ENCODE measurements around the gene TRIP12.
A peak's percentile ranks its signal among the peaks of the same experiment; 100 is the strongest.
"Not testable (repeated sequence)": the region's sequence is repeated elsewhere in the genome, so short reads cannot be mapped to it uniquely, and the experiment has no call there.

TRIP12 gene

DNA sequence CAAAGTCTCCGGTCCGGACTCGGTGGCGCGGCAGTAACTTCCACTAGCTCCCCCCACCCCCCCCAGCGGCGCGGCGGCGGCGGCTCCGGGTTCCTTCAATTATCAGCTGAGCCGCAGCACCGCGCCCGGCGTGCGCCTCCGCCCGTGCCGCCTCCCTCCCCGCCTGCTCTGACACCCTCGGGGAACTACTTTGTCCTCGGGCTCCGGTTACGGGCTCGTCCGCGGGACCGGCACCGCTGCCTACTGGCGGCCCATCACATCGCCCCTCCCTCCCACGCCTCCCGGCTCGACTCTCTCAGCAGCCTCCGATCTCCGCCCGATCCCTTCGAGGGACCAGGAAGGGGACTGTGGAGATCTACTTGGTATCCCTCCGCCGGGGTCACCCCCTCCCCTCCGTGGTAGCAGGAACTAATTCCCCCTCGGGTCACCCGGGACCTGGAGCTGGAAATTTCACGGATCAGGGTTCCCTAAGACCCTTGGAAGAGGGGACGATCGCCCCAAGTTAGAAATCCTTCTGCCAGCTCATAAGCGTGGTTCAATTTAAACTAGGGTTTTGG, at the start of gene TRIP12:
Gene TRIP12, minus strand, starts transcription at position 118 of the 557 bp plus-strand sequence. CDS start 41,930 bp downstream, outside the sequence.
- peak; percentile 75 to 87 (median 83) for DNase-seq (ENCODE audit: low read depth in 3 of 3)

GRCh38 chr2:229971298-229971790, 49.5 kb upstream of the TRIP12 start:
- no peak for DNase-seq (ENCODE audit: low read depth in 3 of 3)

GRCh38 chr2:229970406-229970805, 48.6 kb upstream of the TRIP12 start:
- DNase-seq (ENCODE audit: low read depth in 3 of 3), result no peak

GRCh38 chr2:229969921-229970320, 48.1 kb upstream of the TRIP12 start:
- no peak for DNase-seq (ENCODE audit: low read depth in 3 of 3)

- not testable (repeated sequence) for DNase-seq (ENCODE audit: low read depth in 3 of 3)
These were observed 41.8 kb upstream of the TRIP12 start for GRCh38 chr2:229963596-229963995.

- DNase-seq (ENCODE audit: low read depth in 3 of 3), result no peak
These were observed 34.7 kb upstream of the TRIP12 start for GRCh38 chr2:229956491-229956890.

DNA sequence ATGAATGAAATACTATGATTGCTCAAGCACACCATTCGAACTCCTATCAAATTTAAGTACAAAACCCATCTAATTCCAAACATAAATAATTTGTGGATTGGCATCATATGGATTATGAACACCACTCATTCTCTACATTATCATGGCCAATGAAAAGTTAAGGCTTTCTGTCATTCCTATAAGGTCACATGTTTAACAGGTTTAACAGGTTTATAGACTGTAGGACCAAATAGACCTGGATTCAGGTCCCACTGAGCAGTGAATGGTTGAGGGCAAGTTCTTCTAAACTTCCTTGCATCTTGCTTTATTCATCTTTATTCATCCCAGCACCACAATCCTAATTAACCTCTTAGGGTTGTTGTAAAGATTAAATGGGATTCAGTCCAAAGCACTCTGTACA, 33.9 kb upstream of the TRIP12 start:
- DNase-seq (ENCODE audit: low read depth in 3 of 3), result no peak

DNA sequence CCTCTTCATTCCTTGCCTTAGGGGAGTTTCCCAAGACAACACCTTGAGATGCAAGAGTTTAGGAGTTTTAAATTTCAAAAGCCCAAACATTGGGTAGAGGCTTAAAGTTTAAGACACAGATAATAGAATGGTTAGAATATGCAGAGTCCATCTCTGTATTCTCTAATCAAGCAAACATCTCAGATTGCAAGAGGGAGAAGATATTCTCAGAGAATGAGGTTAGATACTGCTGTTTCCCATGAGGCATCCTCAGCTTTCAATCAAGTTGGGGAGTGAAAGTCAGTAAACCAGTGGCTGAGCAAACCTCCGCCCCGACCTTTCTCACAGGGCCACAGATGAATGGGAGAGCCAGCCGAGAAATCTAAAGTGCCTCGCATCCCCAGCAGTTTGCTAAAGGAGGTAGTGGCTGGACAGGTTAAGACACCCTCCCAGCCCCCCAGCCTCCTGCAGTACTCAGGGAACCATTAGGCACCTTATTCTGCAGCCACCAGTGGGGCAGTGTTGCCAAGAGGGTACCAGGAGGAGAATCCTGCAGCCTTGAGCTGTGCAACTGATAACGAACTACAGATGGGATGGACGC, 30.5 kb upstream of the TRIP12 start:
- no peak for DNase-seq (ENCODE audit: low read depth in 3 of 3)

- no peak for DNase-seq (ENCODE audit: low read depth in 3 of 3)
These were observed 25.7 kb upstream of the TRIP12 start for GRCh38 chr2:229947544-229947943.

GRCh38 chr2:229945975-229946374, 24.2 kb upstream of the TRIP12 start:
- DNase-seq (ENCODE audit: low read depth in 3 of 3), result no peak

DNA sequence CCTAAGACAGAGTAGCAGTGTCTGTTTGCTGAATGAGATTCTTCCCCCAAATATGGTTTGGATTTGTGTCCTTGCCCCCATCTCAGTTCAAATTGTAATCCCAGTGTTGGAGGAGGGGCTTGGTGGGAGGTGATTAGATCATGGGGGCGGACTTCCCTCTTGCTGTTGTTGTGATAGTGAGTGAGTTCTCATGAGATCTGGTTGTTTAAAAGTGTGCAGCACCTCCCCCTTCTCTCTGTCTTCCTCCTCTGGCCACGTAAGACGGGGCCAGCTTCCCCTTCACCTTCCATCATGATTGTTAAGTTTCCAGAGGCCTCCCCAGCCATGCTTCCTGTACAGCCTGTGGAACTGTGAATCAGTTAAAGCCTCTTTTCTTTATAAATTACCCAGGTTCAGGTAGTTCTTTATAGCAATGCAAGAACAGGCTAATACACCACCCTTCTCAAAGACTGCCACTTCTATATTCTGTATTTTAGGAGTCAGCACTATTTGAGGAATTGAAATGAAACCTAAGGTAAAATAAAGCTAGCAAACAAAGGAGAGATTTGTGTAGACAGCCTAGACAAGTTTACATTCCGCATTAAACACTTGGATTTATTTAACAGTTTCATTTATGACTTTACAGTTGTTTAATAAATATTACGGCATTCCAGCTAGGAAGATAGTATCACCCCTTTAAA, 22.1 kb upstream of the TRIP12 start:
- DNase-seq (ENCODE audit: low read depth in 3 of 3), result no peak

DNA sequence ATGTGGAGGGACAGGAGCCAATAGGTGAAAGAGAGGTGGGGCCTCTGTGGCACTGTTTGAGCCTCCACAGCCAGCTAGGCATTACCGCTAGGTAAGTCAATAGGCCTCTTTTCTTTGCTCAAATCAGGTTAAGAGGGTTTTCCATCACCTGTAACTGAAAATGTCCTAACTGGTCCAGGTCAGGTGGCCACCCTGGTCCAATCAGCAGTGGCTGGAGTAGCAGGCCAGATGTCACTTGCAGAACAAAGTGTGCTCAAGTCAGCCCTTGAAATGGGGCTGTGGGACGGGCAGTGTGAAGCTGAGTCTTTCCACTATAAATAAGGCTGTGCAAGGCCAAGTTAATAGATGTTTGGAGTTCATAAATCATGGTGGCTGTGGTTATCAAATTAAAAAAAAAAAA, 21.4 kb upstream of the TRIP12 start:
- no peak for DNase-seq (ENCODE audit: low read depth in 3 of 3)

GRCh38 chr2:229942671-229943070, 20.9 kb upstream of the TRIP12 start:
- DNase-seq (ENCODE audit: low read depth in 3 of 3), result no peak

- DNase-seq (ENCODE audit: low read depth in 3 of 3), result no peak
These were observed 15.7 kb upstream of the TRIP12 start for GRCh38 chr2:229937537-229937936.

GRCh38 chr2:229931241-229931640, 9.4 kb upstream of the TRIP12 start:
- no peak for DNase-seq (ENCODE audit: low read depth in 3 of 3)

GRCh38 chr2:229930656-229931055, 8.8 kb upstream of the TRIP12 start:
- no peak for DNase-seq (ENCODE audit: low read depth in 3 of 3)

- DNase-seq (ENCODE audit: low read depth in 3 of 3), result no peak
These were observed 6.1 kb upstream of the TRIP12 start for GRCh38 chr2:229927817-229928321.

- DNase-seq (ENCODE audit: low read depth in 3 of 3), result no peak
These were observed 3.4 kb upstream of the TRIP12 start for GRCh38 chr2:229925201-229925600.

DNA sequence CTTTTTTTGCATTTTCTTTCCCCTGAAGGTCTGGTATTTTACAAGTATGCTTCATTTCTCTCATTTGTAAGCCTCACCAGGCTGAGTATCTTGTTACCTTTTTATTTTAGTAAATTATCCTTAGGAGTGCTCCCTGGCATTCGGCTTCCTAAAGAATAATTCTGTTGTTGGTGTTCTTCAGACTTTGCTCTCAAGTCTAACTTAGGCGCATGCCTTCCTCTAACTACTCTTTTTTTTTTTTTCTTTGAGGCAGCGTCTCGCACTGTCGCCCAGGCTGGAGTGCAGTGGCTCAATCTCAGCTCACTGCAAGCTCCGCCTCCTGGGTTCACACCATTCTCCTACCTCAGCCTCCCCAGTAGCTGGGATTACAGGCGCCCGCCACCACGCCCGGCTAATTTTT, 2.7 kb upstream of the TRIP12 start:
- not testable (repeated sequence) for DNase-seq (ENCODE audit: low read depth in 3 of 3)

DNA sequence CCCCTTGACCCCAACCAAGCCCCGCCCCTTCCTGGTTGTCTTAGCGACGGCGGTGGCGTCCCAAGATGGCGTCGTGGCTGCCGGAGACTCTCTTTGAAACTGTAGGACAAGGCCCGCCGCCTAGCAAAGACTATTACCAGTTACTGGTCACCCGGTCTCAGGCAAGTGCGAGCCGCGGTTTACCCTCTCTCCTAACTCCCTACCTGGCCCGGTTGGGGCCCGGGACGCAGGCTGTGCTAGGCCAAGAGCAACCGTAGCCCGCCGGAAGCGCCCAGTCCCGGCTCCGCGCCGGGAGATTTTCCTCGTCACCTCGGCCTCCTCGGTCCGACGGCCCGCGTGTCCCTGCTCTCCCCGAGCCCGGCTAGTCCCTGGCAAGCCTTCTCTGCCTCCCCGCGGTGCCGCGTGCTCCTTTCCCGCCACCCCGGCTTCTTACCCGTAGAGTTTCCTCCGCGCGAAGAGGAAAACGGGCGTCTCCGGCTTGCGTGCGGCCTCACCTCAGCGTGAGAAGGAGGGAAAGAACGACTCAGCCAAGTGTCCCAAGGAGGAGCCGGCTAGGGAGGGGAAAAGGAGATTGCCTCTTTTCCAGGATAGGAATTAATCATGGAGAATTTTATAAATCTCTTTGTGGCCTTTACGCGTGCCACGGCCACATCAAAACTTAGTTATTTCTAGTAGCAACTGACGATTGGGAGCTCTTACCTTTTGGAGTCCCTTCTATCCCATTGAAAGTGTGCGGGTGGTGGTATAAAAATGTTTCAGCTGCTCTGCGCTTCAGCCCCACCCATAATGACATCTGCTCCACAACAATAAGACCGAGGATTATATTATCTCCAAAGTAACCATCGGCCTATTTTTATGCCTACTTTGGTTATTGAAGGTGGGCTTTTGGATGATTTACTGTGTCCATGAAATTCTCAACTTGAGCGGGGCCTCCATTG, 909 bp upstream of the TRIP12 start, which contains the start of gene FBXO36:
Gene FBXO36, plus strand, starts transcription at position 55 of the 938 bp plus-strand sequence. Its CDS starts 11 bp downstream, at position 66.
- DNase-seq (ENCODE audit: low read depth in 3 of 3), result peak; percentile 74 to 91 (median 75)

- peak; percentile 30 to 49 (median 38) for DNase-seq (ENCODE audit: low read depth in 3 of 3)
These were observed 513 bp downstream of the TRIP12 start for GRCh38 chr2:229921101-229921891.

Data from stimulated activated CD4-positive, alpha-beta T cell treated with anti-CD3 and anti-CD28 coated beads, TNF-alpha, amount 100 ng/mL, for 48 hours (primary cell).